GM21737 (cell line): ENCODE measurements around the gene DNPH1.
A peak's percentile ranks its signal among the peaks of the same experiment; 100 is the strongest.

Experiments used
- ATAC-seq: cut with Tn5 transposase; IDR thresholded peaks from one replicate; pipeline ENCODE4 v1.9.1; 2021; ENCODE audit warnings: mild to moderate bottlenecking, moderate library complexity; ENCODE audit not compliant: unreplicated experiment

DNPH1 gene, protein sequence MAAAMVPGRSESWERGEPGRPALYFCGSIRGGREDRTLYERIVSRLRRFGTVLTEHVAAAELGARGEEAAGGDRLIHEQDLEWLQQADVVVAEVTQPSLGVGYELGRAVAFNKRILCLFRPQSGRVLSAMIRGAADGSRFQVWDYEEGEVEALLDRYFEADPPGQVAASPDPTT

DNA sequence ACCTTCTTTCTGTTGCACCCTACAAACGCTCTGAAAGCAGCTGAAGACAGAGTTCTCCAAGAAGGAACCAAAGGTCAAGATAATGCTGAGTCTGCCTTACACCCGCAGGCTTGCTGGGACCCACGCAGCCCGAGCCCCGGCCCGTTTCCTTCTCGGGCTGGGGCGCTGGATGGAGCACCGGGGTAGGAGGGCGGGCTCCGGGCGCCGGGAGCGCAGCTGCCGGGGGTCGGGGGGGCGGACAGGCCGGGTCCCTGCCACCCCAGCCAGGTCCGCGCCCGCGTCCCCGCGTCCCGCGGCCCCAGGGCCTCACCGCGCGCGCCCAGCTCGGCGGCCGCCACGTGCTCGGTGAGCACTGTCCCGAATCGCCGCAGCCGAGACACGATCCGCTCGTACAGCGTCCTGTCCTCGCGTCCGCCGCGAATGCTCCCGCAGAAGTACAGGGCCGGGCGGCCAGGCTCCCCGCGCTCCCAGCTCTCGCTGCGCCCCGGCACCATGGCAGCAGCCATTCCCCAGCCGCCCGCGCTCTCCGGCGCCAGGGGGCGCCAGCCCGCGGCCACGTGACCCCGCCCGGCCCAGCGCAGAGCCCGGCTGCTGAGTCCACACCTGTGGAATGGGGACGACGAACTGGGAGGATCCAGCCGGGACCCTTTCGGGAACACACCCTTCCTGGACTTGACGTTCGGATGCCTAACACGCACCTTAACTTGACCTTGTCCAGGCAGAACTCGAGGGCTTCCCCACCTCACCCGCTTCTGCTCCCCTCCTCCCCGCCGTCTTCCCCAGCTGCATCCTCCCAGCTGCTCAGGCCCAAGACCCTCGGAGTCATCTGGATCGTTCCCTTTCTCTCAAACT, at the start of gene DNPH1:
TSS of gene DNPH1 (minus strand) at position 531 of the 852 bp plus-strand sequence. CDS start at position 506, 25 bp downstream.
- ATAC-seq = peak; percentile 70

DNA sequence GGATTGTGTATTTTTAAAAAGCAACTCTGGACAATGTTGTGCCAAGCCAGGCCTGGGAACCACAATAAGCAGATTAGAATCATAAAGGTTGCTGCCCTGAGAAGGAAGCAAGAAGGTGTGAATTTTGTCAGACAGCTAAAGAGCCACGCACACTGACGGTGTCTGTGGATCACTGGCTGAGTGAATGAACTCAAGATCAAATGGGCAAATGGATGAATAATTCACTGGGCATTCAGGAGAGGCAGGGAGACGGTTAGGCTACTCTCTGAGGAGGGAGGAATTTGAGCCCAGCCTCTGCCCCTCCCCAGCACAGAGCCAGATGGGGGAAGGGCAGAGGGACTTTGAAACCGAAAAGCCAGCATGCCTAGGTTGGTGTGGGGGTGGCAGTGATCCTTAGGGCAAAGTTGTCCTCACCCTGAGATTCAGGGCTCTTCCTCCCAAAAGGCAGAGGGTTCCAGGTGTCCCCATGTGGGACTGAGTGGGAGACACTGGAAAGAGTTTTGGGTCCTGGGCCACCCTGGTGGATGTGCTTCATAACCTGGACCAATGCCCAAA, 49.3 kb upstream of the DNPH1 start:
- ATAC-seq = no peak

DNA sequence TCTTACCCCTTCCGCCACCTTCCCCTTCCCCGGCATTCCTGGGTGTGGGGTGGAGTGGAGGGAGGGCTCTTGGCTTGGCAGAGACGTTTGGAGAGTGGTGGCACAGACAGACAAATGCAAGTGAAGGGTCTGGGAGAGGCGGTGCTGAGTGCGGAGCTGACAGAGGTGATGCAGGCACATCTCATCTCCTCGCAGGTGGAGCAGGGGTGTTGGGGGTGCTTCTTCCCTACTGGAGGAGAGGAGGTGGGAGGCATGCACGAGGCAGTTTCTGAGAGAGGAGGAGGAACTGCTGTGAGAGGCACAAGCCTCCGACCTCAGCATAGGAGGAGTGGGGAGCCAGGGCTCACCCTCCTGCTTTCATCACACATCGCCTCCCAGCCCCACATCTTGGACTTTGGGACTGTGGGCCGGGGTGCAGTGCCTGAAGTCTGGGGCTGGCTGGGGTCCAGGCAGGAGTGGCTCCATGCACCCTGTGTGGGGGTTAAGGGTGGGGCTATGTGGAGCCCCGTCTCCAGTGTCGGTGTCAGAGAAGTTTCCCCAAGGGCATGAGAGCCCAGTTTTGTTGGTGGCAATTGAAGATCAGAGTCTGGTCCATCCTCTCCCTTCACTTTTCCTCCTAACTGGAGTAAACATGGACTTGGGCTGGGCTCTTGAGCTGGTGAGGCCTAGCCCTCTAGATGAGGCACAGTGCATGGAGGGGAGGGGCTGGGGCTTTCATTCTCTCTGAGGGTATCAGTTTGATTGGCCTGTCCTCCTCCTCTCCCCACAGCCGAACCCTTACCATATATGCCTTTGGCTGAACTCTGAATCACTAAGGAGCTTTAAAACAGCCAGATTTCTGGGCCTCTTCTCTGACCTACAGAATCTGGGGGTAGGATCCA, 48.6 kb upstream of the DNPH1 start:
- ATAC-seq = no peak

DNA sequence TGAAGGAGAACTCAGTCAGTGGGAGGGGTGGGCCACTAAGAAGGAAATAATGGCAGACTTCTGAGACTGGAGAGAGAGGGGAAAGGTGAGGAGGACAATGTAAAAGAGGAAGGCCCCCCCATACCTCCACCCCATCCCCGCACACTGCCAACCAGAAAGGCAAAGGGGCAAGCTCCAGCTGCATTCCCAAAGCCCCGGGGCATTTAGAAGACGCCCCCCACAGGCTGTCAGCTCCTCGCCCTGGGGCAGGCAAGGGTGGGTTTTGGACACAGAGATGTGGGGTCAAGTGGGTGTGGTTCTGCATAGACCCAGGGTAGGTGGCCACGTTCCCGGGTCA, 48.0 kb upstream of the DNPH1 start:
- ATAC-seq = no peak

DNA sequence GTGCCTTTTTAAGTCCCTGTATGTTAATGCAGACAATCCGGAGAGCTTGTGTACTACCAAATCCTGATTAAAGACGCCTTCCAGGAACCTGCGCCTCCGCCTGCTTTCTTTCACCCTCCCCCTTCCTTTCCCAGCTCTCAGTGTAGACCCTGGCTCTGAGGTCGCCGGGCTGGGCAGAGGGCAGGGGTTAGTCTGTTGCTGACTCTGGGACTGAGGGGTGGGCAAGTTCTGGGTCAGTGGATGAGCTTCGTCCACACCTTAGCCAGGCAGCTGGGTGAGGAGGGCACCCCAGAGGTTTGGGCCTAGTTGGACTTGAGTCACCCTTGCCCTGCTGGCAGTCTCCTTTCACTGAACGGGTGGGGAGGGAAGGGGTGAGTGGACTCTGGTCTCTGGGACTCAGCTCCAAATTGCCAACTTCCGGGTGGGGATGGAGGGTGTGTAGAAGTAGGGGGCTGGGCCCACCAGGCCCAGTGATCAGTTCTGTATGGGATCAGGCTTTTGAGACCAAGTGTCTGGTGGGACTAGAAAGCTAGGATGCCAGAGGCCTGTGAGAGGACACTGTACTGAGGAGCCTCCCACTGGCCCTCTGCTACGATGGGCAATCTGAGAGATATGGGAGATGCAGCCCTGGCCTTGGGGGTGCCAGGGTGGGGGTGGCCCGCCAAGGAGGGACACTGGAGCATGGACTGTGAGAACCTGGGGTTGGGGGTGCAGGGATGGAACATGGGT, 47.5 kb upstream of the DNPH1 start:
- ATAC-seq = no peak

DNA sequence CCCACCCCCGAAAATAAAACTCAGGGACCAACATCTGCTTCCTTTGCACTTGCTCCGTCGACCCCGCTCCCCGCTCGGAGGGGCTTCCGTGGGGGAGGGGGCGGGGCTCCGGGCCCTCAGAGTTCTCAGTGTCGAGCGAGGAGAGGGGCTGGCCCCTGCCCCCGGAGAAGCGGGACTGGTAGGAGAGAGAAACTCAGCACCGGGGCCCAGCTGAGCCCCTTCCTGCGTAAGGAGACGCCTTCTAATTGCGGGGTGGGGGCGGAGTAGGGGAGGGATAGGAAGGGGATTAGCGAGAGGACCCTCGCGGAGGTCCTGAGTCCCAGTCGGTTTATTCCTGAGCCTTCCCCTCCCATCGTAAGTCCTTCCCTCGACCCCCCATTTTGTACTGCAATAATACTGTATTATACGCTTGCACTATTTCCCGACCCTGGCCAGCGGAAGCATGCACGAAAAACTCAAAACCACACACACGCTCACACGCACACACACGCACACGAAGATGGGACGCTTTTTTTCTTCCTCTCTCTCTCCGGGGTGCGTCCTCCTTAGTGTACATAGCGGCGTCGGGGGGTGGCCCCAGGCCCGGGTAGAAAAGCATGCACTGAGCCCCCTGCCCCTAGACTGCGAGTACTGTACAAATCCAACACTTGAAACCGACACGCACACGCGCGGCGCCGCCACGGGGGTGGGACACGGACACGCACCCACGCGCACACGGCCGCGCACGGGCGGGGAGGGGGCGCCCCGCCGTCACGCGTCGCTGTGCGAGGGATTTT, 46.7 kb upstream of the DNPH1 start:
- ATAC-seq = no peak

DNA sequence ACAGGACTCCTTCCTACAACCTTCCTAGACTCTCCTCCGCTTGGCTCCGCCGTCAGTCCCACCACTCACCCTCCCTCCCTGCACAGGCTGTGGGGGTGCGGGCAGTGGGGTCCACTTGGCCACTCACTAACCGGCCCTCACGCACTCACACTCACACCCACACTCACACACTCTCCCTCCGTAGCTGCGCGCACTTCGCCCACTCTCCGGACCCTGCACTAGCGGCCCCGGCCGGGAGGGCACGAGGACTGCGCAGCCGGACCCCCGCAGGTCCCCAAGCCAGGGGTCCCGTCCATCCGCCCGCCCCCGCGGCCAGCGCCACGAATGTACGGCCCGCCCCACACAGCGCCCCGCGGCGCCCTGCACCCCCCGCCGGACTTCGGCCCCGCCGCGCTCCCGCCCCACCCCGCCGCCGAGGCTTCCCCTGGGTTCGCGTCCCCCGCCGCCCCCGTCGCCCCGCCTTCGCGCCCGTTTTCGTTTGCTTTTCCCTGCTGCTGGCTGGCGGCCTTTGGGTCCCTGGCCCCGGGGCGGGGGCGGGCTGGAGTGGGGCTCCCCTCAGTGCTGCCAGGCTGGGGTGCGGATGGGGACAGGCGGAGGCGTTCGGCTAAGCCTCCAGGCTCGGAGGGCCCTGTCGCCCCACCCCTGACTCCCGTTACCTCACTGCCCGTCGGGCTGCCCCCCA, 45.8 kb upstream of the DNPH1 start:
- no peak for ATAC-seq

DNA sequence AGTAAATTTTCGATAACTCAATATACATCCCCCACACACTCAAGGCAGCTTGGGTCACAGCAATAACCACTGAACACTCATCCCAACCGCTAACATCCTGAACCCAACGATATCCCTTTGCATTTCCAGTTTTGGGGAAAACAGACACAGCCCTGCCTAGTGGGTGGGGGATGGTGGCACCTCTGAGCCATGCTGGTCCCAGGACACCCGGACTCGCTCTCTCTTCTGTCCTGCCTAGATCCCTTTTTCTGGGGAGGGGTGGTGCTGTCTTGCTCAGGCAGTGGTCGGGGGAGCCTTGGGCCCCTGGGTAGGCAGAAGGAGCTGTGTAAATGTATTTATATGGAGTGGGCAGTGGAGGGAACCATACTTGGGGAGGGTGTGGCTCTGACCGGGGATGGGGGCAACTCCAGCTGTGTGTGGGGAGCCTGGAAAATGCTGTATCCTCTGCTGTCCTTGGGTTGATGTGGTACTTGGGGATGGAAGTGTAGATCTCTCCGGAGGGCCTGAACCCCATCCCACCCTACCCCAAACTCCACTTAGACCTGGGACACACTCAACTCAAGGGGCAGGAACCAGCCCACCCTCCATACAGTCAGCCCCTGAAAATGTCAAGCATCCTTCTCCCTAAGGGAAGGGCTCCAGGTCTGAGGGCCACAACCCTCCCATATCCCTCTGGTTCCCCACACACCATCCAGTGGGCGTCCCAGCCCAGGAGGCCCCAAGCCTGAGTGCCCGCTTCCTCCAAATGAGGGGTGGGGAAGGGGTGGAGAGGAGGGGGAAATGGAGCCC, 45.0 kb upstream of the DNPH1 start:
- ATAC-seq = no peak

DNA sequence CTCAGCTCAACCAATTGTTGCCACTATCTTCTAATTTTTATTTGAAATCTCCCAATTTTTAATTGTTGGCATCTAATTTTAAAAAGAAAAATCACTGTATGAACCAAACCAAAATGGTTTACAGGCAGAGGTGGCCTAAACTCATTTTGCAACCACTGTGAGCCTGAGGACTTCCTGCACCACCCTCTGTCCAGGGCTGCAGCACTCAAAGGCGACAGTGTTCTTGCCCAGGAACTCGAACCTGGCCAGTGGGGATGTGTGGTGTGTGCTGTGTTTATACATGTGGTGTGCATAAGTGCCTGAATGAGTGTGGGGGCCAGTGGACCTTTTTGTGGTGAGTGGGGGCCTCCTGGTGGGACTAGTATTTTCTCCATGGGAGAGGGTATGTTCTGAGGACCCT, 44.4 kb upstream of the DNPH1 start:
- no peak for ATAC-seq

DNA sequence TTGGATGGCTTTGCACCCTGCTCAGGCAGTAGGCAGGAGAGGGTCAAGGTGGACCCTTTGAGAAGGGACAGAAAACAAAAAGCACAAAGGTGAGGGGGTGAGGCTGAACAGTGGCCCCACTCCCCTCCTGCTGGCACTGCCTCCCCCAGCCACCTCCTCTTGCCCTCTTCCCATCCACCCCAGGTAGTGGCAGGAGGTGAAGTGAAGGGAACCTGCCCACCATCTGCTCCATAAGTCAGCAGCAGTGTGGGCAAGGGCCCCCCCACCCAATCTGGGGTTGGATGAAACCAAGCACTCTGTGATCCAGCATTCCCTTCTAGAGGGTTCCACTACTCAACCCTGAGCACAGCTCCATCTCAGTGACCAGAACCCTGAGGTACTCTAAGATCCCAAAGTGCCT, 42.7 kb upstream of the DNPH1 start:
- no peak for ATAC-seq

DNA sequence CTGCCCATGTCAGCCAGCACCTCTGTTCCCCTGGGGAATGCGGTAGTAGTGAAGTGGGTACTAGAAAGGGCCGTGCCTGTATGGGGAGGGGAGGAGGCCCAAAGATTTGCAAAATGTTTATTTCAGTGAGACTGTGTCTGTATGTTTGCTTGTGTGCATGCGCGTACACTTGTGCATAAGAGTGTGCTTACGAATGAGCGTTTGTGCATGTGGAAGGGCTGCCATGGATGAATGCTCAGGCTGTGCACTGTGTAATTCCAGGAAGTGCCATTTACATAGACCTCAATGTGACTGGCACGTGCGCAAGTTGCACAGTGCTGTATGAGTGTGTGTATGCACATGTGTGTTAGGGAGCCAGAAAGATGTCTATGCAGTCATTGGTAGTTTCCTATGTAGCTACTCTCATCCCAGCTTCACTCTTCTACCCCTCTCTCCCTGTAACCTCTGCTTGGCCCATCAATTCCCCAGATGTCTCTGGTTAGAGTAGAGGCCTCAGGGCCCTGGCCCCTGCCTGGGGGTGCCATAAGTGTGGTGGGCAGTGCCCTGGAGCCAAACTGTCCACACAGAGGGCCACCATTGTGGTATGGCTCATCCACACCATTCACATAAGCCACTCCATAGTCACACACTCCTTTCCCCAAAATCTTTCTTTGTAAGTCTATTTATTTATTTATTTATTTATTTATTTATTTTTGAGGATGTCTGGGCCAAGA, 42.0 kb upstream of the DNPH1 start:
- ATAC-seq = no peak

DNA sequence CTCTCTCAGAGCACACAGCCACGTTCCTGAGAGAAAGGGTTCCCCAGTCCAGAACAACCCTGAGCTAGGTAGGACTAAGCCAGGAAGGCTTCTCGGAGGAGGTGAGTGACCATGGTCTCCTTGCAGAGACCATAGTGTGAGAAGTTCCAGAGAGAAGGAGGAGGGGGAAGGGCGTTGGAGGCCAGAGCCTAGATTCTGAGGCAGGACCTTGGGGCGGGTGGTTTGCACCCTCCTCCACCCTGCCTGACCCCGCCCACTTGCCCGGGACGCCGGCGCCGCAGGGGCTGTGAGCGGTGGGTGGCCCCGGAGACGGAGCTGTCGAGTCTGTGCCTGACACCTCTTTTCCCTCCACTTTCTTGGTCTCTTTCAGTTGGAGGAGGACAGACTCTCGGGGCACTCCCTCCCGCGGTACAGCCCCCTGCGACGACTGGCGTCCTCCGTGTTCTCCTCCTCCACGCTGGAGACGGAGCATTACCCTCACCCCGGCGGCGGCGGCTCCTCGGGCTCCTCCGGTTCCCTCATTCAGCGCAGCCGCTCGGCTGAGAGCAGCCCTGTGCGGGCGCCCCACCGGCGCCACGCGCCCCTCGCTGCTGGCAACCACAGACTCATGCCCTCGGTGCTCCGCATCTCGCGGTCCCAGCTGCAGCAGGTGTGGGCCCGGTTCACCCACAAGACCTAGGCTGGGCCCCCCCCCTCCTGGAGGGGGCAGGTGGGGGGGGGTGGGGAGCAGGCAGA, 40.2 kb upstream of the DNPH1 start:
- no peak for ATAC-seq

DNA sequence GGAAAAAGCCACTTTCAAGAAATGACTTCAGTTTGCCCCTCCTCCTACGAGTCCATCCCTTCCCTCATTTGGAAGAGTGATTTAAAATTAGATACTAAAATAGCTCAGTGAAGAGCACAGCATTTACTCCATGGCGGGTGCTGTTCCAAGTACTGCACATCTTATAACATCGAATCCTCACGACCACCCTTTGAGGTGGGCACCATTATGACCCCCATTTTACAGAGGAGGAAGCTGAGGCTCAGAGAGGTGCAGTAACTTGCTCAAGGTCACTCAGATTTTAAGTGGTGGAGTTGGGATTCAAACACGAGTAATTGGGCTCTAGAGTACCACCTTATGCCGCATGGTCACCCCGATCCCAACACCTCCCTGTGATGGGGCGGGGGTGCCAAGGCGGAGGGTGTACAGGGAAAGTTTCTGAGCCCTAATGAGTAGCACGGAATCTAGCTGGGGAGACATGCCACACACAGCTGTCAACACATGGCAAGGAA, 39.5 kb upstream of the DNPH1 start:
- no peak for ATAC-seq

DNA sequence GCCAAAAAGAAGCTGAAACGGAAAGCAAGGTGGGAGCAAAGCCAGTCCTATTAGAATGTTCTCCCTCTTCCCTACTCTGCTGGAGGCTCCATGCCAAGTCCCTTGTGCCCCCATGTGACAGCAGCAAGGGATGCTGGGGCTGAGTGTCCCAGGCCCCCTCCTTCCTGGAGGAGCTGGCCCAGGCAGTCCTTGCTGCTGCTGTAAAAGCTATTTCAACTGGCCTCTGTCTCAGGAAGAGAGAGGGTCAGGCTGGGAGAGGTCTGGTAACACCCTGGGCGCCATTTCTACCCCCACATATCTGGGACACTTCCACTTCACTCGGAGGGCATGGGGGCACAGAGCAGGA, 39.0 kb upstream of the DNPH1 start:
- no peak for ATAC-seq

DNA sequence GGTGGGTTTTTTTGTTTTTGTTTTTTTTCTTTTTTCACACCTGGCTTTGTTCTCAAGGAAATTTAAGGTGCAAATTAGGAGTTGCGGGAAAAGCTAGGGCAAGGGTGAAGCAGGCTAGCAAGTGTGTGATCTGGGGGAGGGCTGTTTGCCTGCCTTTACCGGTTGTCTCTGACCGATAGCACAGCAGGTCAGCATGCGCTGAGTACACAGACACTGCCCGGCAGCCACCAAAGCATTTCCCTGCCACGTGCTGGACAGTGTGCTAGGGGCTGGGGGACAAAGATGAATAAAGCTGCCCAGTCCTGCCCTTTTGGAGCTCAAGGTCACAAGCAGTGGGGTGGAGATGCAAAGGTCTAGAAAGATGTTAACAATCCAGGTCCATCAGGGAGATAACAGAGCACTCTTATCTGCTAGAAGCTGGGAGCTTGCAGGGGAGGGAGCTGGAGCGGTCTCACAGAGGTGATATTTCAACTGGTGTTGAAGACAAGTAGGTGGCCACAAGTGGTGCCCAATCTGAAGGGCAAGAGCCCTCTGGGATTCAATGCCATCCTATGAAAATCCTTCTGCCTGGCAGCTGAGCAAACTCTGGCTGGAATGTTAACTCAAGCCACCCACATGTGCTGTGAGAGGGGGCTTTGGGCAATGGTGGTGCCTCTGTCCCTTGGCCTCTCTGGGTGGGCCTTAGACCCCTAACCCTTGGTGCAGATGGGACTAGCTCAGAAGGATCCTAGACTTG, 38.5 kb upstream of the DNPH1 start:
- ATAC-seq = no peak

DNA sequence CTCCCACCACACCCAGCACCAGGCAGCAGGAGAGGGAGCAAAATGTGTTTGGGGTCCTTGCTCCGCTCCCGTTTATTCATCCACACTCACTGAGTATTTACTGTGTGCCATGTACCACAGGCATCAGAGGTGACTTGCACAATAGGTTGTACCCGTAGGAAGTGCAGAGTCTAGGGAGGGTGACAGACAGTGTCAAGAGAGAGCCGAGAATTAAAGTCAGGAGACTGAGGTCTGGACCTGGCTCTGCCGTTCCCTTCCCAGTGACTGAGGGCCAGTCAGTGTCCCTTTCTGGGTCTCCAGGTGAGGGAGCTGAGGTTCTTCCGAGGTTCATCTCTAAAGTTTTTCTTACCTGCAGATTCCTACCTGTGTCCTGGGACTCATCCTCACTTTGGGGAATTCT, 36.3 kb upstream of the DNPH1 start:
- no peak for ATAC-seq
